Measurements from ENCODE around the gene TNFRSF6B. TPM values are rescaled to one million over a fixed set of nuclear protein-coding genes. Genes with fewer than 3 reads are reported as not detected.
A peak's percentile ranks its signal among the peaks of the same experiment; 100 is the strongest.

Gene TNFRSF6B
- total and polyA plus RNA-seq, 4 donors = 1.6 to 195 (median 32.7) TPM

DNA sequence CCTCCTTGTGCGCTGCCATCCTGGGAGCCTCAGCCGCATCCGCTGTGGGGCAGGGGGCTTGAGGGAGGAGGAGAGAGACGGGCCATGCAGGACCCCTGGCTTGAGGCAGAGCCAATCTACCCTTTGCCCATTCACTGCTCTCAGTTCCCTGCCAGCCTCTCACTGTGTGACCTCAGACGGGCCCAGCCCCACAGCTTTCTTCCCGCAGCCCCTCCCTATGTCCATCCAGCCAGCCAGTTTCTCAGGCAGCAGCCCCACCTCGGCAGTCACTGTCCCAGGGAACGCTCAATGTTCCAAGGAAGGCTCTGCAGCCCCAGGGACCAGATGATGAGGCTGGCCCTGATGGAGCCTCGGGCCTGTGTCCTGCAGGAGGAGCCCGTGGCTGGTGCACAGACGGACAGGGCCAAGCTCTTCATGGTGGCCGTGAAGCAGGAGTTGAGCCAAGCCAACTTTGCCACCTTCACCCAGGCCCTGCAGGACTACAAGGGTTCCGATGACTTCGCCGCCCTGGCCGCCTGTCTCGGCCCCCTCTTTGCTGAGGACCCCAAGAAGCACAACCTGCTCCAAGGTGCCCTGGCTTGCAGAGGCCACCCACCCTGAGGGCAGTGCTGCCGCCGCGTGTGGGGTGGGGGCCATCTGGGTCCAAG is 3.9 kb upstream of the TNFRSF6B start:
- Histone ChIP-seq H3K4me1 (ENCODE audit: control insufficient read depth in 5 of 5, insufficient read depth in 5 of 5, low read length in 5 of 5) (peaks cover 0 to 38% (median under 1%) of the 10 kb centered on the region in 5 donors), H3K4me3 (no peak overlapping the region), H3K9ac (ENCODE audit: insufficient read depth in 1 of 2, low read length in 2 of 2) (no peak overlapping the region), H3K36me3 (ENCODE audit: control insufficient read depth in 4 of 4, insufficient read depth in 4 of 4, low read length in 4 of 4) (peaks cover 0 to 24% (median 5%) of the 10 kb centered on the region in 4 donors), H3K9me3 (ENCODE audit: control insufficient read depth in 4 of 4, insufficient read depth in 3 of 4, low read length in 3 of 4) (no peaks in the 10 kb centered on the region), H3K27ac (ENCODE audit: low read depth in 1 of 2, low read length in 1 of 2) (peak overlapping the region in 1 of 2 donors; percentile 62), H3K27me3 (ENCODE audit: control insufficient read depth in 3 of 3, insufficient read depth in 3 of 3, low read length in 2 of 3) (no peaks in the 10 kb centered on the region)
- TF ChIP-seq, protein P1, sequence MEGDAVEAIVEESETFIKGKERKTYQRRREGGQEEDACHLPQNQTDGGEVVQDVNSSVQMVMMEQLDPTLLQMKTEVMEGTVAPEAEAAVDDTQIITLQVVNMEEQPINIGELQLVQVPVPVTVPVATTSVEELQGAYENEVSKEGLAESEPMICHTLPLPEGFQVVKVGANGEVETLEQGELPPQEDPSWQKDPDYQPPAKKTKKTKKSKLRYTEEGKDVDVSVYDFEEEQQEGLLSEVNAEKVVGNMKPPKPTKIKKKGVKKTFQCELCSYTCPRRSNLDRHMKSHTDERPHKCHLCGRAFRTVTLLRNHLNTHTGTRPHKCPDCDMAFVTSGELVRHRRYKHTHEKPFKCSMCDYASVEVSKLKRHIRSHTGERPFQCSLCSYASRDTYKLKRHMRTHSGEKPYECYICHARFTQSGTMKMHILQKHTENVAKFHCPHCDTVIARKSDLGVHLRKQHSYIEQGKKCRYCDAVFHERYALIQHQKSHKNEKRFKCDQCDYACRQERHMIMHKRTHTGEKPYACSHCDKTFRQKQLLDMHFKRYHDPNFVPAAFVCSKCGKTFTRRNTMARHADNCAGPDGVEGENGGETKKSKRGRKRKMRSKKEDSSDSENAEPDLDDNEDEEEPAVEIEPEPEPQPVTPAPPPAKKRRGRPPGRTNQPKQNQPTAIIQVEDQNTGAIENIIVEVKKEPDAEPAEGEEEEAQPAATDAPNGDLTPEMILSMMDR (IDR thresholded peaks at IDR 0.05; ENCODE audit: control extremely low read depth, extremely low read depth) = no peak
- peak in 2 of 3 donors; percentile 47 for DNase-seq
- no peak for ATAC-seq (ENCODE audit: insufficient read depth, low FRiP score)
- WGBS, 2 donors = 75 to 90% methylated on average over 18 to 20 of the region's 20 CpGs

DNA sequence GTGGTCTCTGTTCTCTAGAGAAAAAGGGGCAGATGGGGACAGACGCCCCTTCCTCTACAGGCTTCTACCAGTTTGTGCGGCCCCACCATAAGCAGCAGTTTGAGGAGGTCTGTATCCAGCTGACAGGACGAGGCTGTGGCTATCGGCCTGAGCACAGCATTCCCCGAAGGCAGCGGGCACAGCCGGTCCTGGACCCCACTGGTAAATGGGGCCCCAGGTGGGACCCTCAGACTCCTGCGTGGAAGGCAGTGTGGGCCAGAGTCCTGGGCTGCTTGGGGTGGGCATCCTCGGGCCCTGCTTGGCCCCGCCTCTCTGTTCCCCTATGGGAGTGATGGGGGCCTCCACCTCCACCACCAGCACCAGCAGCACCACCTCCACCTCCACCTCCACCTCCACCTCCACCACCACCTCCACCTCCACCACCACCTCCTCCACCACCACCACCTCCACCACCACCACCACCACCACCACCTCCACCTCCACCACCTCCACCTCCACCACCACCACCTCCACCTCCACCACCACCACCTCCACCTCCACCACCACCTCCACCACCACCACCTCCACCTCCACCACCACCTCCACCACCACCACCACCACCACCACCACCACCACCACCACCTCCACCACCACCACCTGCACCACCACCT is 3.2 kb upstream of the TNFRSF6B start:
- H3K4me3 ChIP-seq = no peak overlapping the region
- H3K4me1 ChIP-seq (ENCODE audit: control insufficient read depth in 5 of 5, insufficient read depth in 5 of 5, low read length in 5 of 5) = peaks cover 0 to 36% (median 0%) of the 10 kb centered on the region in 5 donors
- no peaks in the 10 kb centered on the region for H3K27me3 ChIP-seq (ENCODE audit: control insufficient read depth in 3 of 3, insufficient read depth in 3 of 3, low read length in 2 of 3)
- peak overlapping the region in 1 of 2 donors; percentile 62 for H3K27ac ChIP-seq (ENCODE audit: low read depth in 1 of 2, low read length in 1 of 2)
- 91 to 93% methylated on average over 9 to 10 of the region's 10 CpGs for WGBS, 2 donors
- TF ChIP-seq, protein P1 (IDR thresholded peaks at IDR 0.05; ENCODE audit: control extremely low read depth, extremely low read depth) = no peak
- ATAC-seq (ENCODE audit: insufficient read depth, low FRiP score) (no peak), DNase-seq (peak; percentile 45 to 62 (median 58))
- no peak overlapping the region for H3K9ac ChIP-seq (ENCODE audit: insufficient read depth in 1 of 2, low read length in 2 of 2)
- H3K36me3 ChIP-seq (ENCODE audit: control insufficient read depth in 4 of 4, insufficient read depth in 4 of 4, low read length in 4 of 4) = peaks cover 0 to 30% (median 5%) of the 10 kb centered on the region in 4 donors
- no peaks in the 10 kb centered on the region for H3K9me3 ChIP-seq (ENCODE audit: control insufficient read depth in 4 of 4, insufficient read depth in 3 of 4, low read length in 3 of 4)

DNA sequence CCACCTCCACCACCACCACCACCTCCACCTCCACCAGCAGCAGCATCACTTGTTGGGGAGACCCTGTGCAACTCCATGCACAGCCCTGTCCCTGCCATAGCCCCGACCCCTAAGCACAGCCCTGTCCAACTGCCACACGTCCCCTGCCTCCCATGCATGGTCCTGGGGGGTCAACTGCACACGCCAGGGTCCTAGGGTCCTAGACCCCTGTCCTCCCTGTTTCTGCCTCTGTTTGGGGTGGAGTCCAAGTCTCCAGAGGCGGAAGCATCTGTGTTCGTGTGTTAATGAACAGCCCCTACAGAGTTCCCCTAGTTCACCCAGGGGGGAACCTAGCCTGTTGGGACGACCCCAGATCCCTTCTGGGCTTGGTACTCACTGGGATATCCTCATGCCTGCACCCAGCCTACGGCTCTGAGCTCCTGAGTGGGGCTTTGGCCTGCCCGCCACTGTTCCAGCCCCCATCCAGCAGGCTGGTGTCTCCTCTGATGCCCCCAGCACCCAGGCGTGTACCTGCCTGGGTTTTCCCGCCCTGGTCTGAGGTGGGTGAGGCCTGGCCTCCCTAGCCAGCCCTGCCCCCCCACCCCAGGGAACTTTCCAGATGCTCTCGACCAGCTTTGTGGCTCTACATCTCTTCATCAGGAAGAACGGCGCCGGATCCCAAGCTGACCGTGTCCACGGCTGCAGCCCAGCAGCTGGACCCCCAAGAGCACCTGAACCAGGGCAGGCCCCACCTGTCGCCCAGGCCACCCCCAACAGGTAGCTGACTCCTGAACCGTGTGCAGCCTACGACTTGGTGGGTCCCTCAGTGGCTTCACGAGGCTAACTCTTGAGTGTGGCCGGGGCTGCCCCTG is 2.5 kb upstream of the TNFRSF6B start:
- WGBS, 2 donors = 90 to 96% methylated on average over 20 to 21 of the region's 21 CpGs
- peaks cover 0 to 30% (median 5%) of the 10 kb centered on the region in 4 donors for H3K36me3 ChIP-seq (ENCODE audit: control insufficient read depth in 4 of 4, insufficient read depth in 4 of 4, low read length in 4 of 4)
- H3K4me1 ChIP-seq (ENCODE audit: control insufficient read depth in 5 of 5, insufficient read depth in 5 of 5, low read length in 5 of 5) = peaks cover 0 to 30% (median 0%) of the 10 kb centered on the region in 5 donors
- ATAC-seq (ENCODE audit: insufficient read depth, low FRiP score) = no peak
- H3K4me3 ChIP-seq = no peak overlapping the region
- H3K9ac ChIP-seq (ENCODE audit: insufficient read depth in 1 of 2, low read length in 2 of 2) = no peak overlapping the region
- no peaks in the 10 kb centered on the region for H3K27me3 ChIP-seq (ENCODE audit: control insufficient read depth in 3 of 3, insufficient read depth in 3 of 3, low read length in 2 of 3)
- H3K27ac ChIP-seq (ENCODE audit: low read depth in 1 of 2, low read length in 1 of 2) = no peak overlapping the region
- DNase-seq = peak; percentile 58 to 74 (median 59)
- TF ChIP-seq, protein P1 (IDR thresholded peaks at IDR 0.05; ENCODE audit: control extremely low read depth, extremely low read depth) = no peak
- H3K9me3 ChIP-seq (ENCODE audit: control insufficient read depth in 4 of 4, insufficient read depth in 3 of 4, low read length in 3 of 4) = no peaks in the 10 kb centered on the region
